Glutamatergic neuron (in vitro differentiated cells): ENCODE results near the gene CHCHD2. TPM values are rescaled to one million over a fixed set of nuclear protein-coding genes. Genes with fewer than 3 reads are reported as not detected.
"Not testable (repeated sequence)": the region's sequence is repeated elsewhere in the genome, so short reads cannot be mapped to it uniquely, and the experiment has no call there.

ENCODE experiments used
- DNase-seq: peaks from one replicate; pipeline ENCODE4 v3.0.0; 2022
- H3K27ac Mint-ChIP-seq: one replicate; pipeline ENCODE4 v1.8.0; 2020; ENCODE audit warnings: mild to moderate bottlenecking, mixed read lengths, inconsistent platforms; ENCODE audit not compliant: unreplicated experiment
- H3K27me3 Mint-ChIP-seq: one replicate; pipeline ENCODE4 v1.8.0; 2020; ENCODE audit warnings: mild to moderate bottlenecking, moderate library complexity, mixed read lengths, inconsistent platforms; ENCODE audit not compliant: unreplicated experiment
- H3K36me3 Mint-ChIP-seq: one replicate; pipeline ENCODE4 v1.8.0; 2020; ENCODE audit warnings: mild to moderate bottlenecking, mixed read lengths, inconsistent platforms; ENCODE audit not compliant: unreplicated experiment
- H3K4me1 Mint-ChIP-seq: one replicate; pipeline ENCODE4 v1.8.0; 2020; ENCODE audit warnings: mild to moderate bottlenecking, low read depth, mixed read lengths, inconsistent platforms; ENCODE audit not compliant: unreplicated experiment
- H3K4me3 Mint-ChIP-seq: one replicate; pipeline ENCODE4 v1.8.0; 2020; ENCODE audit warnings: mild to moderate bottlenecking, mixed read lengths, inconsistent platforms; ENCODE audit not compliant: unreplicated experiment
- H3K9me3 Mint-ChIP-seq: one replicate; pipeline ENCODE4 v1.8.0; 2020; ENCODE audit warnings: mild to moderate bottlenecking, moderate library complexity, mixed read lengths, inconsistent platforms; ENCODE audit not compliant: unreplicated experiment
- long read RNA-seq: library from polyadenylated mRNA; unstranded; transcript quantifications from one replicate; pipeline ENCODE4 v2.0.0, GENCODE V29; 2020; ENCODE audit not compliant: unreplicated experiment
- total RNA-seq: library from RNA; stranded (reverse); fragmentation: NEBNext Ultra II Directional; extraction: Animal tissue kit (Norgen Biotek cat#: 25700); gene quantifications from one replicate; pipeline ENCODE4 v1.2.1, GENCODE V29; 2021; ENCODE audit not compliant: unreplicated experiment
- TF ChIP-seq, protein P1 (sequence below): fragments of 200-600 bp; sonication (generic); IDR thresholded peaks from one replicate; pipeline ENCODE4 v1.5.0; 2021; ENCODE audit not compliant: partially characterized antibody, unreplicated experiment

Gene CHCHD2
- not detected for total RNA-seq
- long read RNA-seq = 0 reads

- H3K4me3 Mint-ChIP-seq = no peak within 1 kb of the TSS
- no peaks in the 10 kb centered on the region for H3K27me3 Mint-ChIP-seq
- no peak within 1 kb of the TSS for H3K27ac Mint-ChIP-seq
- H3K36me3 Mint-ChIP-seq = peaks cover 4% of the 10 kb centered on the region
- no peaks in the 10 kb centered on the region for H3K4me1 Mint-ChIP-seq
- H3K9me3 Mint-ChIP-seq = peaks cover 12% of the 10 kb centered on the region
- no peak for DNase-seq
- TF ChIP-seq, protein P1, sequence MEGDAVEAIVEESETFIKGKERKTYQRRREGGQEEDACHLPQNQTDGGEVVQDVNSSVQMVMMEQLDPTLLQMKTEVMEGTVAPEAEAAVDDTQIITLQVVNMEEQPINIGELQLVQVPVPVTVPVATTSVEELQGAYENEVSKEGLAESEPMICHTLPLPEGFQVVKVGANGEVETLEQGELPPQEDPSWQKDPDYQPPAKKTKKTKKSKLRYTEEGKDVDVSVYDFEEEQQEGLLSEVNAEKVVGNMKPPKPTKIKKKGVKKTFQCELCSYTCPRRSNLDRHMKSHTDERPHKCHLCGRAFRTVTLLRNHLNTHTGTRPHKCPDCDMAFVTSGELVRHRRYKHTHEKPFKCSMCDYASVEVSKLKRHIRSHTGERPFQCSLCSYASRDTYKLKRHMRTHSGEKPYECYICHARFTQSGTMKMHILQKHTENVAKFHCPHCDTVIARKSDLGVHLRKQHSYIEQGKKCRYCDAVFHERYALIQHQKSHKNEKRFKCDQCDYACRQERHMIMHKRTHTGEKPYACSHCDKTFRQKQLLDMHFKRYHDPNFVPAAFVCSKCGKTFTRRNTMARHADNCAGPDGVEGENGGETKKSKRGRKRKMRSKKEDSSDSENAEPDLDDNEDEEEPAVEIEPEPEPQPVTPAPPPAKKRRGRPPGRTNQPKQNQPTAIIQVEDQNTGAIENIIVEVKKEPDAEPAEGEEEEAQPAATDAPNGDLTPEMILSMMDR = no peak
Measured at GRCh38 chr7:56106108-56107073, at the start of gene CHCHD2. CHCHD2 (minus strand) TSS chr7:56106476; CDS start chr7:56106413, 63 bp downstream.

DNA sequence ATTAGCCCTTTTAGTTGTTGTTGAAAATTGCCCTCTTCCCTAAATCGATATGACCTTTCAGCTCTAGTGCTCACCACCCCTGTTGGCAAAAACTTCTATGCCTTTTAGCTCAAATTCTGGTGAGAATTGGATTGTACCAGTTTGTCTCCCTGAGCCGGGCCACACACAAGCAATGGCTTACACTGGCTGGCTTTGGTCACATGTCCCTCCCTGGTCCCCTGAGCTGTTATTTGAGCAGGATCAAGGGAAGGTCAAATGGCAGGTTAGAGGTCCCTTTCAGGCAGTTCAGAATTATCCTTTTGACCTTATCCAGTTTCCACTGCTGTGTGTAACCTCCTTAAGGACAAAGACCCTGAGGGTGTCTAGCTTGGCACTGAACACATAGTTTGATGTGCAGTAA, 24.8 kb upstream of the CHCHD2 start:
- H3K4me1 Mint-ChIP-seq, DNase-seq, H3K4me3 Mint-ChIP-seq, H3K27ac Mint-ChIP-seq, H3K9me3 Mint-ChIP-seq, H3K36me3 Mint-ChIP-seq, H3K27me3 Mint-ChIP-seq: not testable (repeated sequence)

- DNase-seq = no peak
- peaks cover 2% of the 10 kb centered on the region for H3K27me3 Mint-ChIP-seq
- H3K4me3 Mint-ChIP-seq = no peak overlapping the region
- TF ChIP-seq, protein P1 = no peak
- H3K9me3 Mint-ChIP-seq = peaks cover 3% of the 10 kb centered on the region
- no peaks in the 10 kb centered on the region for H3K4me1 Mint-ChIP-seq
- H3K27ac Mint-ChIP-seq = no peak overlapping the region
- H3K36me3 Mint-ChIP-seq = no peaks in the 10 kb centered on the region
Measured at GRCh38 chr7:56127241-56127975, 21.1 kb upstream of the CHCHD2 start.

DNA sequence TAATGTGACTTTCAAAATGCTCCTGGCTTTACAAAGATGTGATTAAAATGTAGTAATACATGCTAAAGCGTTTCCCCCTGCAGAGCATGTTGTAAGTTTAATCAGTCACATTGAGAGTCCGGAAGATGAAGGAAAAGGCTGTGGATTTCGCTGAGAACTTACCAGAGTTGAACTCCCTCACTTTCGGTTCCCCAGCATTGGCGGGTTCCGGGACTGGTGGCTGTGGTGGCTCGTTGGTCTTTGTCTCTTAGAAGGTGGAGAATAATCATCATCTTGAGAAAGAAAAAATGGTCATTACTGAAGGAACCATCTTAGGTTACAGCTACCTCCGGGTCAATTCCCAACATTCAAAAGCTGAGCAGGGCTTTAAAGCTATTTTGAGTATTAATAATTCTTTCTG, 19.6 kb upstream of the CHCHD2 start:
- Mint-ChIP-seq H3K4me1 (no peaks in the 10 kb centered on the region), H3K9me3 (peaks cover 7% of the 10 kb centered on the region)

GRCh38 chr7:56124981-56125380, 18.7 kb upstream of the CHCHD2 start:
- Mint-ChIP-seq H3K4me3 (no peak overlapping the region), H3K4me1 (no peaks in the 10 kb centered on the region), H3K27me3 (peaks cover 2% of the 10 kb centered on the region), H3K36me3 (no peaks in the 10 kb centered on the region), H3K27ac (no peak overlapping the region), H3K9me3 (peaks cover 8% of the 10 kb centered on the region)
- TF ChIP-seq, protein P1 = no peak
- DNase-seq = no peak

More for the DNA sequence above, 19.6 kb upstream of the CHCHD2 start:
- no peak overlapping the region for H3K27ac Mint-ChIP-seq
- no peak for DNase-seq
- TF ChIP-seq, protein P1 = no peak
- H3K36me3 Mint-ChIP-seq = no peaks in the 10 kb centered on the region
- no peak overlapping the region for H3K4me3 Mint-ChIP-seq
- H3K27me3 Mint-ChIP-seq = peaks cover 2% of the 10 kb centered on the region
